Stimulated activated CD8-positive, alpha-beta memory T cell treated with anti-CD3 and anti-CD28 coated beads, Interleukin-7, amount 100 ng/mL, for 48 hours (primary cell): Measurements from ENCODE around the gene ARHGEF28.

ENCODE experiments used
- DNase-seq, 2 donors: peaks; one replicate each; pipeline ENCODE4 v3.0.0-alpha.2; 2020; ENCODE audit warnings: low read depth in 1 of 2; ENCODE audit errors: extremely low read depth in 1 of 2

ARHGEF28 gene

GRCh38 chr5:73692166-73692640 is 66.2 kb downstream of the ARHGEF28 start:
- no peak for DNase-seq

GRCh38 chr5:73692981-73693380 is 67.0 kb downstream of the ARHGEF28 start:
- DNase-seq: no peak

- no peak for DNase-seq
Observed at GRCh38 chr5:73693573-73694061, 67.6 kb downstream of the ARHGEF28 start.

GRCh38 chr5:73694089-73694488 is 68.1 kb downstream of the ARHGEF28 start:
- no peak for DNase-seq

GRCh38 chr5:73698011-73698410 is 72.0 kb downstream of the ARHGEF28 start:
- no peak for DNase-seq

GRCh38 chr5:73701566-73701965 is 75.6 kb downstream of the ARHGEF28 start:
- no peak for DNase-seq

- DNase-seq: no peak
Observed at GRCh38 chr5:73702534-73702933, 76.5 kb downstream of the ARHGEF28 start.

- DNase-seq: no peak
Observed at GRCh38 chr5:73702951-73703350, 77.0 kb downstream of the ARHGEF28 start.

- no peak for DNase-seq
Observed at GRCh38 chr5:73705364-73705763, 79.4 kb downstream of the ARHGEF28 start.

- DNase-seq: no peak
Observed at GRCh38 chr5:73706963-73707362, 81.0 kb downstream of the ARHGEF28 start.

- DNase-seq: no peak
Observed at GRCh38 chr5:73709536-73710129, 83.6 kb downstream of the ARHGEF28 start.

- DNase-seq: no peak
Observed at GRCh38 chr5:73716284-73716808, 90.3 kb downstream of the ARHGEF28 start.

- no peak for DNase-seq
Observed at GRCh38 chr5:73718762-73719161, 92.8 kb downstream of the ARHGEF28 start.

- no peak for DNase-seq
Observed at GRCh38 chr5:73719632-73720031, 93.6 kb downstream of the ARHGEF28 start.

- no peak for DNase-seq
Observed at GRCh38 chr5:73722231-73722630, 96.2 kb downstream of the ARHGEF28 start.

GRCh38 chr5:73726071-73726470 is 100.1 kb downstream of the ARHGEF28 start:
- no peak for DNase-seq

GRCh38 chr5:73726606-73727231 is 100.7 kb downstream of the ARHGEF28 start:
- no peak for DNase-seq

- DNase-seq: no peak
Observed at GRCh38 chr5:73727470-73727869, 101.5 kb downstream of the ARHGEF28 start.

GRCh38 chr5:73728493-73729273 is 102.7 kb downstream of the ARHGEF28 start:
- DNase-seq: no peak

- DNase-seq: no peak
Observed at GRCh38 chr5:73729329-73729728, 103.3 kb downstream of the ARHGEF28 start.

- no peak for DNase-seq
Observed at GRCh38 chr5:73732045-73732444, 106.0 kb downstream of the ARHGEF28 start.

GRCh38 chr5:73733219-73733618 is 107.2 kb downstream of the ARHGEF28 start:
- DNase-seq: no peak
